Astrocyte of the hippocampus (primary cell): ENCODE results near the gene LIN7A.
"Not testable (repeated sequence)": the region's sequence is repeated elsewhere in the genome, so short reads cannot be mapped to it uniquely, and the experiment has no call there.

Experiments
- DNase-seq: peaks from one replicate; pipeline ENCODE4 v3.0.0; 2011; ENCODE audit warnings: low read depth, low spot score

Gene LIN7A

DNA sequence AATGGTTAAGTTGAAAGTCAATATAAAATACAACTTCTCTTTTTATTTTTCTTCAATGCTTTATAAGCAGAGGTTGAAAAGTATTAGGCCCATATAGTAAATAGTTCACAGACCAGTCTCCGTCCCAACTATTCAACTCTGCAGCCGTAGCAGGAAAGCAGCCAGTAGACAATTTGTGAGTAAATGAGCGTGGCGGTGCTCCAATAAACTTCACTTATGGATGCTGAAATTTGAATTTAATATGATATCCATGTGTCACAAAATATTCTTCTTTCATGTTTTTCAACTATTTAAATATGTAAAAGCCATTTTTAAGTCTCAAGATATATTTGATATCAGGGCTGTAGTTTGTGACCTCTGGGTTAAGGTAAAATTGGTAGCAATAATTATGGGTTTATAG, 17.7 kb downstream of the LIN7A start:
- DNase-seq = no peak

DNA sequence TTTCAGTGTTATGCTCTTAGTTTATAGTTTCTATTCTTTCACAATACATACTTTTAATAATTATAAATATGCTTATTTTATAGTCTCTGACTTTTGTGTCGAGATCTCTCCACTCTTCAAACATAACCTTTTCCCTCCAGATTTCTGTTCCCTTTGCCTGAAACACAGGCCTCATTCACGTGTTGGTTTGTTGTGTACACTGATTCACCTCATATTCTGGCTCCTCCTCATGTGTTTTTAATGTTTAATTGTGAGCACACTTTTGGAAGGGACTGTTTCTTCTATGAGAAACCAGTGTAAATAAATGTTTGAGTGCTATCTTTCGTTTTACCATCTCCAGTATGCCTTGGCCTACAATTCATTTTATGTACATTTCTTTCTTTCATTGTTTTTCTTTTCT, 20.1 kb downstream of the LIN7A start:
- DNase-seq = no peak

DNA sequence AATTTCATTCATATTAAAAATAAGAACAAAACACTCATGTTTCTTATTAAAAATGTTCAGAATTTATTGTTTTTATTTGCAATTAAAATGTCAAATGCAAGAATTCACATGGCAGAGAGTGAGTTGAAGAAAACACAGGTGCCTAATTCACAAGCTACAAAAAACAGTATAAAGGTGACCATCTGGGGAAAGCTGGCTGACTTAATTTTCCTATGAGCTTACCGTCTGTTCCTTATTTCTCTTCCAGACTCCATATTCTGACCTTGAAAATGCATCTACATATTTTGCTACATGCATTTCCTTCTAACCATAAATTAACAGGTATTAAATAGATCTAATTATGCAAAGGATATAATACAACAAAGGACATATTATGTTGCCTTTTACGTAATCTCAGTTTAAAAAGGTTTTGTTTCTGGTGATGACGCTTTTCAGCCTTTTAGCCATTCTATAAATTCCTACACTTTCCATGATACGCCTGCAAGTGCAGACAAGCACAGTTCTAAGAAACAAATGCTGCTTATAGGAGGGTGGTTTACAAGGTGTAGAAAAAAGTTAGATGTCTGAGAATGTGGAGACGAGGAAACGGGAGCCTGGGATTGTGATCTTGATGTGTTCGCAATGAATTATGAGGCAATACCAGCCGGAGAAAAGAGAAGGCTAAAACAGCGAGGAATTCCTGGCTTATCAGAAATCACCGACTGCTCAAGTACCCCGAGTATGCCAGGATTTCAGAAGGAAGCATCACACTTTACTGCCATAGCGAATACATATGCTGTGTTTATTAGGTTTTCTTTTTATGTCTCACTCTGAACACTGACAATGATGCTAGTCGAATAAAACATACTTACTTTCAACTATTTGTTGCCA, 24.6 kb downstream of the LIN7A start:
- DNase-seq = no peak

DNA sequence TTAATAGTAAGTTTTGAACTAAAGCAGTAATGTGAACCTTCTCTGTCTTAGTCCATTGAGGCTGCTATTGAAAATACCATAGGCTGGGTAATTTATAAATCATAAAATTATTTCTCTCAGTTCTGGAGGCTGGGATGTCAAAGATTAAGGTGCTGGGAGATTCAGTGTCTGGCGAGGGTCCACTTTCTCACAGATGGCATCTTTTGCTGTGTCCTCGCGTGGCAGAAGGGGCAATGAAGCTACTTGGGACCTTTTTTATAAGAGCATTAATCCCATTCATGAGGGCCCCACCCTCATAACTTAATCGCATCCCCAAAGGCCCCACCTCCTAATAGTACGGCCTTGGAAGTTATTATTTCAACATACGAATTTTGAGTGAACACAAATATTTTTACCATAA, 28.4 kb downstream of the LIN7A start:
- DNase-seq = no peak

DNA sequence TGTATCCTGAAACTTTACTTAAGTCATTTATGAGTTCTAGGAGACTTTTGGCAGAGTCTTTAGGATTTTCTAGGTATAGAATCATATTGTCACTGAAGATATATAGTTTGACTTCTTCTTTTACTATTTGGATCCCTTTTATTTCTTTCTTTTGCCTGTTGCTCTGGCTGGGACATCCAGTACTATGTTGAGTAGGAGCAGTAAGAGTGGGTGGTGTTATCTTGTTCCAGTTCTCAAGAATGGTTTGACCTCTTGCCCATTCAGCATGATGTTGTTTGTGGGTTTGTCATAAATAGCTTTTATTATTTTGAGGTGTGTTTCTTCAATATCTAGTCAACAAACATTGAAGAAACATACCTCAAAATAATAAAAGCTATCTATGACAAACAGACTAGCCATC, 35.0 kb downstream of the LIN7A start:
- DNase-seq = no peak

DNA sequence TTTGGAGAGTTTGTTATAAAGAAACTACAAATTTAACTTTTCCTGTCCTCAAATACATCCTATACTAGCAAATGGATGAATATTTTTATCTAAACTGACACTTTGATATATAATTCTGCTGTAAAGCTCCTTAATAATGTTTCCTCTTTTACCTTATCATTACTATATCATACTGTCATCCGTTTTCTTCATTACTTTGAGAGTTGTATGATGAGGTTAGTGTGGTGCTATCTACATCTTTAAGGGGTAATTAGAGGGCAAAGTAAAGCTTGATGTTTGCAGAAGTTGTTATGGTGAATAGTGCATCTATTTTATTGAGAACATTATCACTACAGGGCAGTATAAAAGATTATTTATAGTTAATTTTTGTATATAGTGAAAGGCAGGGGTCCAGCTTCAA, 36.1 kb downstream of the LIN7A start:
- DNase-seq = no peak

DNA sequence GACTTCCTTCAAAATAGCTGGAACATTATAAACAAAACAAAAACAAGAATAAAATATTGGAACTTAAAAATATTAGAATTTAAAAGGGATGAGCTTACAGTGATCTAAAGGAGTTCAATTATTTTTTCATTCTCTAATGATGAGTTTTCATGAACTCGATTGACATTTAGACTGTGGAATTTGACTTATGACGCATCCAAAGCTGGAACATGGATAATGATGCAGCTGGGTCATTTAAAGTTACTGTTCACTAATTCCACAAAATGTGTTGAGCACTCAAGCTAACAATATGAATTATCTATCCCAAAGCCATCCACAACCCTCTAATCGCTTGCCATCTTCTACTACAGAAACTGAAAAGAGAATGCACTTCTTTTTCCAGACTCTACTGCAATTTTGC, 42.5 kb downstream of the LIN7A start:
- no peak for DNase-seq

DNA sequence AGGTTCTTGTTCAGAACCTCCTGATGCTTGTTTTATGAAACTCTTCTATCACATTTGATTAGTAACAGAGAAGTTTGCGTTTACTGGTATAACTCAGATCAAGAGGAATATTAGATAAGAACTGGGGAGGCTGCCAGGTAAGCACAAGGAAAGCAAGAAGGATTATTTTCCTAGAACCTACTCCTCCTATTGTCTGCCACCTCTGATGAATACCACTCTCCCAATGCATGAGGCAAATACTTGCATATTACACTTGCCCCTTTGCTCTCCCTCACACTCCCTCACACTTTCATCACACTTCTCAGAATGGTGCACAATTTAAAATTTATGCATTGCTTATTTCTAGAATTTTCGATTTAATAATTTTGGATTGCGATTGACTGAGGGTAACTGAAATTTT, 43.6 kb downstream of the LIN7A start:
- DNase-seq = peak; percentile 4

DNA sequence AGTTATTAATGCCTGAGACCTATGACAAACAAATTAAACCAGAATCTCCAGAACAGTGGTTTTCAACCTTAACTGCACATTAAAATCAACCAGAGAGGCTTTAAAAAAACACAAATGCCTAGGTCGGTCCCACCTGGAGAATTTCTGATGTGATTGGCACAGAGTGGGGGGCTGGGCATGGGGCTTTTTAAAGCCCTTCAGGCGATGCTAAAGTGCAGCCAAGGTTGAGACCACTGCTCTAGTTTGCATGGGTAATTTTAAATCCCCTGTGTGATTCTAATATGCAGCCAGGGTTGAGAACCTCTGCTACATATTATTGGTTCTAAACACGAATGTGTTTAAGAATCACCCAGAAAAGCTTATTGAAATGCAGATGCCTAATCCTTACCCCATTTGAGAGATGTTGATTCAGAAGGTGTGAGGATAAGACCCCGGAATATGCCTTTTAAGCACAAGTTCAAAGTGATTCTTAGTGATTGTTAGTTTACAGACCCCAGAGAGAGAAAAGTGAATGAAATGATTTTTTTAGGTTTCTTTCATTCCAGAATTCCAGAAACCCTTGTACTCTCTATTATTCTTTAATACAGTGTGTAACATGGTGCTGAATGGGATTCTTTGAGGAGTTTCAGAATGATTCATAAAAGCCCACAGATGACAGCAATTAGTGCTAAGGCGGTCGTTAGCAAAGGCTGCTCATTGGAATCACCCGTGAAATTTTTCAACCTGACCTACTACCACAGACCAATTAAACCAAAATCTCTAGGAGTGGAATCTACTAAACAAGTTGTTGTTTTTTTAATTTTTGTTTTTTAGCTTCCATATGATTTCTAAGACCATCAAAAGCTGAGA, 44.9 kb downstream of the LIN7A start:
- peak; percentile 78 for DNase-seq

DNA sequence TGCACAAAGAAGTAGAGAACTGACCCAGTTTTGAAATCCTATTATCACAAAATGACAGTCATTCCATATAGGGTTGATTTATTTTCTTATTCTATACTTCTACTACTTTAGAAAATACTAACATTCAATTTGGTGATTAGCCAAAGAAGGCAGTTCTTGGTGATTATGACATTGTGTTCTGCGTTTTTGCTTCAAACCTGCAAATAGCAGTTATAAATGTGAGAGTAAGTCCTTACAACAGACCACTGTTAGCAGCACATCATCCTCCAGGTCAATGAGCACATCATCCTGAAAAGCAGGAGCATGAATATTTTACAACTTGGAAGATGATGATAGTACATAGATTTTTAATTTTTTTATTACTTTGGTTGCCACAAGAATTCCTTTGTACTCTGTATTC, 53.1 kb downstream of the LIN7A start:
- no peak for DNase-seq

DNA sequence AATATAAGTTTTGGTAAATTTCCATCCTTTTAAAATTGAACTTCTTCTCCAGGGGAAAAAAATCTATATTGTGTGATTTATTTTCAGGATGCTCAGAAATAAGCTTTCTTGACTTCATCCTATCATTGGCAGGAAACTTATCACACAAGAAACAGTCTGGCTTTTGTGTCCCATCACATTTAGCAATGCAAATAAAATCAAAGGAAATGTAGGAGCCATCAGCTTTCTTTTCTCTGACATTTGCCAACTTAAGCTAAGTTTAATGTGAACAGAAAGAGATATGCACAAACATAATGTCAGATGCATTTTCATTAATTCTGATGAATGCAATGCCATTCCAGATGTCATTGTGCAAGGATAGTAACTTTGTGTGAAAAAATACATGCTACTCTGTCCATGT, 56.6 kb downstream of the LIN7A start:
- no peak for DNase-seq

DNA sequence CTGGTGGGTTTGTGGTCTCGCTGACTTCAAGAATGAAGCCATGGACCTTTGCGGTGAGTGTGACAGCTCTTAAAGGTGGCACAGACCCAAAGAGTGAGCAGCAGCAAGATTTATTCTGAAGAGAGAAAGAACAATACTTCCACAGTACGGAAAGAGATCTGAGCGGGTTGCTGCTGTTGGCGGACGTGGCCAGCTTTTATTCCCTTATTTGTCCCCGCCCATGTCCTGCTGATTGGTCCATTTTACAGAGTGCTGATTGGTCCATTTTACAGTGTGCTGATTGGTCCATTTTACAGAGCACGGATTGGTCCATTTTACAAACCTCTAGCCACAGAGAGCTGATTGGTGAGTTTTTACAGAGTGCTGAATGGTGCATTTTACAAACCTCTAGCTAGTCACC, 59.3 kb downstream of the LIN7A start:
- not testable (repeated sequence) for DNase-seq

DNA sequence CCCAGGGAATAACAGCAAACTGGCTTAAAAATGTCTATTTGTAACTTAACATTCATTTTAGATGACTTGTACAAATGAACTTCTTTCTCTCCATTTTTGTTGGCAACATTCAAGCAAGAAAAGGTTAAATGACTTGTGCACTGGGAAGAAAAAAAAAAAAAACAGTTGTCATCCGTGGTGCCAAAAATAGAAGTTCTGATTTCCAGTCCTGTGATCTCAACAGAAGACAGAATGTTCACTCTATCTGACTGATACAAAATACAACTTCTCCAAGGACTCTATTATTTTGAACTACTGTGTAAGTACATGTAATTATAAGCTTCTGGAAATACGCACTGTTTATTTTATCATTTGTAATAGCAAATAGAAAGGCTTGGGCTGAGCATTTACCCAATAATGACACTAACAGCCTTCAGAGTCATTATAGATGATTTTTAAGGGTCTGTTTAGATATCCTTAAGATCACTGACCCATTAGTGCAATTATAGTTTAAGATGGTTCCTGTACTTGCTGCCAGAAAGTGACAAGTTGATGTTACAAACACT, 59.9 kb downstream of the LIN7A start:
- DNase-seq = peak; percentile 24

DNA sequence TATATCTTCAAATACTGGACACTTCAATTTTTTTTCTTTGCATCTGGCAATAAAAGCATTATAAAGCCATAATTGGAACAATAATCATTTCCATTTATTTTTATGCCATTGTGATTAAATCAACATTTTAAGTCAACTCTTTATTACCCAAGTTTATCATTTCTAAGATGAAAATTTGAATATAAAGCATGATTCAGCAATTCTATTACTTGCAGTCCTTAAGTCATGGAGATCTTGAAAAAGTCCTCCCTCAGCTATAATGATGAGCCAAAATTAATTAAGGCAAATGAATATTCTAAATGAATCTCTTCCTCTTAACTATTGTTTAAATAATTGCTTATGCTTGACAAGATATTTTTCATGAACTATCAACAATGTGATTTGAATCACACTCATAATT, 65.7 kb downstream of the LIN7A start:
- DNase-seq = no peak

DNA sequence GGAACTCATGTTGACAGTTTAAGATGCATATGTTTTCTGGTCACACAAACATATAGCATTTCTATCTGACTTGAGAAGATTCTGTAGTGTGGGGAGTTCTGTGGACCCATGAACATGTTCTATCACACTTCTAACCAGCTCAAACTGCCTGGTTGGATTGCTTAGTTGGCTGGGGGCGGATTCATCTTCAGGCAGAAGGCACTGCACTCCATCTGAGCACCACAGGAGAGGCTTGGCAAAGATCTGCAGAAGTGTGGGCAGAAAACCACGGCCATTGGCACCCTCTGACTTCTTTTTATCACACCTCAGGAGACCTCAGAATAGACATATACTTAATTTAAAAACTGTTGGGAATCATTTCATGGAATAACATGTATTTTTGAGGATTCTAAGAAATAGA, 68.5 kb downstream of the LIN7A start:
- no peak for DNase-seq

DNA sequence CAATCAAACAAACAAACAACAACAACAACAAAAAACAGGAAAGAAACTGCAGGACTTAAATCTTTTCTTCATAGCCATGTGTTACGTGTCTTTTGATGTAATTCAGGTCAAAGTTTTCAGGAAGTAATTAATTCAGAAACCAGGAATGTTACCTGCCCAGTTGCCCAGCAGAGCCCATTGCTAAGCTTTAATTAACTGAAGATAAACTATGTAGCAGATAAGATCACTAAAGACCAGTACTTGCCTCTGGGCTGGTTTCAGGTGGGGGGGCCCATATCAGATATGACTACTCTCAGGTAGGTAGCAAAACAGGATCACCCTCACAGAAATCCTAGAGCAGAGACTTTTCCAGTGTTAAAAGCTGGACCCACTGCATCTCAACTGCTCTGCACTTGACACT, 69.2 kb downstream of the LIN7A start:
- DNase-seq = no peak

DNA sequence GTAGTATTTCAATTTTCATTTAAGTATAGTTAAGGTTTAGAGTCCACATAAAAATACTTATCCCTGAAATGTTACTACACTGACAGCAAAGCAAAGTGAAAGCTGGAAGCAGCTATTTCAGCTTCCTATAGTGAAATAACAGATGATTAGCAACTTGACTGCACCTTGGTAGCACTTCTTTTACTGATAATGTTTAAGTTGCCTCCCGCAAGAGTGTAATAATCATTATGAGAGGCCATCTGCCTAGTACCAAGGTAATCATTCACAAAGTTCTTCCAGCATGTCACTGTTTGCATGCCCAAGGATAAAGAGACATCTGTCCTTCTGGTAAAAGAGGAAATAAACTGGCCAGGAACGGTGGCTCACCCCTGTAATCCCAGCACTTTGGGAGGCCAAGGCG, 69.8 kb downstream of the LIN7A start:
- no peak for DNase-seq

DNA sequence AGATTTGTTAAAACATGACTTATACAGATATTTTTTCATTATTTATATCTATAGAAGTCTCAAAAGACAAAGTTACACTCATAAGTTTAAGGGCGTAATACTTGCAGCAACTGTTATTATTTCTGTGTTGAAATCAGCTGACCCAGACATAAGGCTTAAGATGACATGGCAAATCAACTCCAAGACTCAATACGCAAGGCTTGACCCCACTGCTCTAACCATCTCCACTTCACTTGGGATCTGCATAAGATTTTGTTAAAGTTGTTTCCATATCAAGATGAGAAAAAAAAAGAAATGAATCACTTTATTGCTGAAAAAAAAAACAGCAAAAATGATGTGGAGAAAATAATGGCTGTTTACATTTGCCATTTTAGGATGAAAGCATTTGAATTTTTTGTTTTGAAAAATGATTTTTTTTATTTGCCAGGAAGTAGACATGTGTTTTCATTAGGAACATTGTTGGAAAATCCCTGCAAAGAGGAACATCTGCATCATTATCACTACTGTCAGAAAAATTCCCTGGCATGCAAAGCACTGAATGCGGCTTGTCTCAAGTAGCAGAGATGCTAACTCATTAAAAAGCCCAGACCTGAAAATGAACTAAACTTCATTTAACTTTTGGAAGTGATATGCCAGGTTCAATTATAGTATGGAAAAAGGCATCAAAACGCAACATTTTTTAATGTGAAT, 73.5 kb downstream of the LIN7A start:
- no peak for DNase-seq

DNA sequence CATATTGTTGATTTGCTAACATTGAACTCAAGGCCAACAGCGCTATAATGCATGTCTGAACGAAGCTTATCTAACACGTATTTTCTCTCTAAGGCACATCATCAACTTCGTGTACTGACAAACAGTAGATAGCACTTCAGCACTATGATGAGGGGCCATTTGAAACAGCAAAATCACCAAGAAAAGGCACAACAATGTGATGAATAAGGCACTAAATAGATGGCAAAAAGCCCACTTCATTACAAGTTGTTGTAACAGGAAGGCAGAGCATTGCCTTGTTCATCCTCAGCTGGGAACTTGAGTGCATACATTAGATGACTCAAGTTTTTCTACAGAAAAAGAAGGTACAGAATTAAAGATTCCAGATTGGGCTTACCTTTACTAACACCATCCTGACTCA, 75.2 kb downstream of the LIN7A start:
- peak; percentile 22 for DNase-seq

DNA sequence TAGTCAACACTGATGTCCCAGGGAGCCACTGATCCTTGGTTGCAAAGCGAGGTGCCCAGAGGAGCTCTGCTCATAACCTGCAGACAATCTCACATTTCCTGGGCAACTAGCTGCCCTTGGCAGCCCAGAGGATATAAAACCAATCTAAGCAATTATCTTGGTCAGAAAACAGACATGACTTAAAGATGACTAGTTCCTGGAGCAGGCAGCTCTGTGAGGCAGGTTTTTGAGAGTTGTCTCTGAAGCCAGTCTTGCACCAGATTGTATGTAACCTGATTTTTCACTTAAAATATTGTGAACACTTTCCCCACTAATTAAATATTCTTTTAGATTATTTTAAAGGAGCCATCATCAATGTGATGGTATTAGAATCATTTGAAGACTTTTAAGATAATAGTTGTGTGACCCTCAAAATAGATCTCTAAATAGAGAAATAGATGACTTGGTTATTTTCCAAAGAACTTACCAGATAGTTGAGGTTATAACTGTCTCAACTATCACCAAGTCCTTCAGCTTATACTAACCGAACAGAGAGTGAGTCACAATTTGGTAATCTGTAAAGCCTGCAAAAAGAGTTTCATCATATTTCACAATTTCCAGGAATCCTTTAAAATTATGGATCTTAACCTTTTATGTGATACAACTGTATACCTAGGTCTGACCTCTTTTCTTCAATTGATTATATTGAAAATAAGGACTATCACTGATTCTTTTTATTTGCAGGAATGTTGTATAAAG, 75.9 kb downstream of the LIN7A start:
- no peak for DNase-seq

DNA sequence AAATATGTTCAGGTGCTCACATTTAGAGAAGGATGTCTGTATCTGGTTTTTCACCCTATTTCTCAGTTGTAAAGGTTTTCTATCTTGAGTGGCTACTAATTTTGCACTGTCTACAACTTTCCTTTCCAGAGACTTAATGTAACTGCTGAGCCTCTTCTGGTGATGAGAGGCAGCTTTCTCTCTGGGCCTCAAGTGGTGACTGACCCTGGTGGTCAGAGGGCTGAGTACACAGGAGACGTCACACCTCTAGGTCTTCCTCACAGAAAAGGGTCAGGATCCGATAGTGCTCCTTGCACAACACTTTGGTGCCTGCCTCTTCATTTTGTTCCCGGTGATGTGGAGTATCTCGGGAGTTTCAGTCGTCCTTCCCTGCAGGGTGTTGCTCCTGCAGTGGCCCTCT, 76.8 kb downstream of the LIN7A start:
- no peak for DNase-seq
